ENCODE results near the gene TTYH1.
A peak's percentile ranks its signal among the peaks of the same experiment; 100 is the strongest.
"Not testable (repeated sequence)": the region's sequence is repeated elsewhere in the genome, so short reads cannot be mapped to it uniquely, and the experiment has no call there.

The TTYH1 gene

DNA sequence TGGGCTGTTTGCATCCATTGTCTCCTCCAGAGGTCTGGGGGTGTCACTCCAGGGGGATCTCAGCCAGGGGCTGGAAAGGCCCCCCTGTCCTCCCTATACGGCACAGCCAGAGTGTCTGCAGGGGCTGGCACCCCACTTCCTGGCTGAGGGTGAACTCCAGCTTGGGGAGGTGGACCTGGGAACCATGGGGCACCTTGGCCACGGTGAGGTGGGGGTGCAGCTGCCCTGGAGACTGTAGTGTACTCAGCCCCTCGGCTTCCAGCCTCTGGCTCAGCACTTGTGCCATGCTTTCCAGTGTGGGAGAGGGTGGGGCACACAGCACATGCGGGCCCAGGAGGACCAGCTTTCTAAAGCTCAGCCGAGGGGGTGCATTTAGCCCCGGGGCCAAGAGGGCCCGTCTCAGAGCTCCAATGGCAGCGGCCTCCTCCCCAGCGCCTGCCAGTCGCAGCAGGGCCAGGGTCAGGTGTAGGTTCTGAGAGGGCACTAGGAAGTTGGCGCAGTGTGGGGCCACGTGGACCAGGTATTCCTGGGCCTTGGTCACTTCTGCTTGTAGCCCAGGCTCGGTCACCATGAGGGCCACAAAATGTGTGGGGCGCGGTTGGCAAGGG, 46.9 kb downstream of the TTYH1 start:
- no peak for DNase-seq

- DNase-seq = peak; percentile 22
Observed at GRCh38 chr19:54462655-54463530, 47.6 kb downstream of the TTYH1 start.

DNA sequence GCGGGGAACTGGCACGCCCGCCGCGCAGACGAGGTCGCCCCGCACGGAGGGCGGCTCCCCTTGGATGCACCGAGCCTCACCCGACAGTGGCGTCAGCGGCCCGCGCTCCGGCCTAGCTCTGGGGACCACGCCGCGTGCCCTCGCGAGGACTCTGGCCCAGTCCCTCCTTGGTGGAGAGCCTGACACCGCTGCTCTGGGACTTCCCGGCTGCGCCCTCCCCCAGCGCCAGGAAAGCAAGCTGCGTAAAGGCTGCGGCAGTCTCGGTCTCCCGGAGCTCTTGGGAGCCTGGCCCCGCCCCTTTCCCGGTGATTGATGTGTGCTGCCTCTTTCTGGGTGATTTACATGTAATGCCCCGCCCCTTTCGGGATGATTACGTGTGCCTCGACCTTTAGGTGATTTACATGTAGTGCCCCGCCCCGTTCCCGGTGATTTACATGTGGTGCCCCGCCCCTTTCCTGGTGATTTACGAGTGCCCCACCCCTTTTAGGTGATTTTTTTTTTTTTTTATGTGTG, 48.3 kb downstream of the TTYH1 start, which contains the start of gene LENG9:
Gene LENG9, minus strand, starts transcription at position 248 of the 513 bp plus-strand sequence. CDS start 252 bp downstream, outside the sequence.
- DNase-seq = peak; percentile 95

DNA sequence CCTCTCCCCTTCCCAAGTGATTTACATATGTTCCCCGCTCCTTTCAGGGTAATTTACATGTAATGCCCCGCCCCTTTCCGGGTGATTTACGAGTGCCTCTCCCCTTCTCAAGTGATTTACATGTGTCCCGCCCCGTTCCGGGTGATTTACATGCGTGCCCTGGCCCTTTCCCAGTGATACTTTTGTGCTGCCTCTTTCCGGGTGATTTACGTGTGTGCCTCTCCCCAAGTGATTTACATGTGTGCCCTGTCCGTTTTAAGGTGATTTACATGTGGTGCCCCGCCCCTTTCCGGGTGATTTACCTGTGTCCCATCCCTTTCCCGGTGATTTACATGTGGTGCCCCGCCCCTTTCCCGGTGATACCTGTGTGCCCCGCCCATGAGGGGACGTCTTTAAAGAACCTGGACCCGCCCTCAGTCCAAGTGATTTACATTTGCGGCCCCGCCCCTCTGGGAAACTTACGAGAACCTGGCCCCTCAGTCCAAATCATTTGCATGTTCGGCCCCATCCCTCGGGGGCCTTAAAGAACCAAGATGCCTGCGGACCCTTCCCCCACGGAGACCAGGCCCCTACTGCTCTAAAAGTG, 48.9 kb downstream of the TTYH1 start:
- DNase-seq = peak; percentile 94

DNA sequence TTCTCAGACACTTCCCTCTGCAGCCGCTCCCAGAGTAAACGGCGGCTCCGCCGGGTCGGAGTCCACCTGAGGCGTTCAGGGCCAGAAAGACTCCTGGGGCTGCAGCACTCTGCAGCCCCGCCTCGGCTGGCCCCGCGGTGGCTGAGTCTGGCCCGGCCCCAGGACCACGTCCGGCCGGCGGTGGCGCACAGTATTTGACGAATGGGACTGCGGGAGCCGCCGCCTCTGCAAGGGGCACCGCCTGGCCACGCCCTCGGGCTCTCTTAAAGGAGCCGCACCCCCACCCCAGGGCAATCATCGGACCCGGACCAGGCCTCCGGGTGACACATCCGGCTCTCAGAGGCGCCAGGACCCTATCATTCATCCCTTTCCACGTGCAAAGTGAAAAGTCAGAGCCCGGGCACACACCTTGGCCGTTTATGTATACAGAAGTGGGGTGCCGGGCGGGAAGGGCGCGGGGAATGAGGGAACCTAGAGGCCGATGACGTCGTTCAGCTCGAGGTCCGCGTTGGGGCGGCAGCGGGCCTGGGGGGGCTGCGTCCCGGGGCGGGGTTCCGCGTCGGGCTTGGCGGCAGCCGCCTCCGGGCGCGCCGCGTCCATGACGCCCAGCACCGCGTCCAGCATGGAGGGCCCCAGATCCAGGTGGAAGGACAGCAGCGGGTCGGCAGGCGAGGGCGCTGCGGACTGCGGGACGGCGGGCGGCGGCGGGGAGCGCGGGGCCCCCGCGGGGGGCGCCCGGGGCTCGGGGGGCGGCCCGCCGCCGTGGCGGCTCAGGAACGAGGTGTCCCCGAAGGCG, 49.6 kb downstream of the TTYH1 start:
- peak; percentile 76 for DNase-seq

GRCh38 chr19:54465426-54466109, 50.3 kb downstream of the TTYH1 start:
- no peak for DNase-seq

- DNase-seq = not testable (repeated sequence)
Observed at GRCh38 chr19:54466110-54466480, 50.8 kb downstream of the TTYH1 start.

DNA sequence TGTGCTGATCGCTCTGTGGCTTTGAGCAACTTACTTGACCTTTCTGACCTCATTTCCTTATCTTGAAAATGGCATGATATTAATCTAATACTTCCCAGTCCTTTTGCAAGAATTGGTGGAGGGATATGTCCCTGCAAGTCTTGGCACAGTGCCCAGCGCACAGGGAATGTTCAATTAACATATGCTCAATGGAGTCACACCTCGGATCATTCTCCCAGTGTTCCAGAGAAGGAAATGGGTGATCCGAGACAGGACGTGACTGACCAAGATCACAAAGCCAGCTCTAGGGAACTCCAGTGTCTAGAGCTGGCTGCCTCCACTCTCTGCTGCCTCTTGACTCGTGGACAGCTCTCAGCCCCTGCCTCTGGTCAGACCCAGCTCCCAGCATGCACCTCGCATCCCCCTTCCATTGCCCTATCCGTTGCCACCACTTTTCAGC, 54.3 kb downstream of the TTYH1 start:
- DNase-seq = no peak

- DNase-seq = no peak
Observed at GRCh38 chr19:54470276-54470887, 55.1 kb downstream of the TTYH1 start.

DNA sequence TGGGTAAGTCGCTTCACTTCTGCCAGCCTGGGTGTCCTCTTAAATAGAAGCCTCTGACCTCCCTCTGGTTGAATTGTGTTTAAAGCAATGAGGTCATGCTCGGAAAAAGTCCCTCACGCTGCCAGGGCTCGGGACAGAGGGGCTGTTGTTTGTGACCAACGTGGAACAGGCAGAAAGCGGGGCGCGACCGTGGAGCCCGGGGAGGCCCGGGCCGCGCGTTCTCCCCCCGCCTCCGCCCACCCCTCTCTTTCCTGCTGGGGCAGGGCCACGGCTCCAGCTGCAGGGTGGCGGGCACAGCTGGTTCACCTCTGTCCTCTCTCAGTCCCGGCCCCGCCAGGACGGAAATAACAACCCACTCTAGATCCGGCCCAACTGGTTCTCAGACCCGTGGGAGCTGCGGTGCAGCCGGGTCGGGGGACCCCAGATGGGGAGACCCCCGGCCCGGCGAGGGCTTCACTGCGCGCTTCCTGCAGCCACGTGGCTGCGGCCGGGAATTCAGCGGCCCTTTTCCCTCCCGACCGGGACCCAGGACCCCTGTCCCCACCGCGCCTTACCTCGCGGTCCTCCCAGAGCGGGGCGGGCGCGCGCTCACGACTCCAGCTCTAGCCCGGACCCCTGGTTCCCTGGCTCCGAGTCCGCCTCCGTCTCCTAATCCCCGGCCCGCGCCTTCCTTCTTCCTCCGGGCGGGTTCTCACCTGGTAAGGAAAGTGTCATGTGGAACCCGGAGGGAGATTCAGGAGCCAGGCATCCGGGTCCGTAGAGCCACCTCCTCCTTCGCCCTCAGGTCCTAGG, 55.9 kb downstream of the TTYH1 start:
- no peak for DNase-seq

GRCh38 chr19:54473071-54473891, 58.0 kb downstream of the TTYH1 start, which contains the start of gene CDC42EP5:
Gene CDC42EP5, minus strand, starts transcription at chr19:54473296. Its CDS starts 7,749 bp downstream, at chr19:54465547.
- DNase-seq = no peak

- no peak for DNase-seq
Observed at GRCh38 chr19:54473892-54474372, 58.7 kb downstream of the TTYH1 start.

DNA sequence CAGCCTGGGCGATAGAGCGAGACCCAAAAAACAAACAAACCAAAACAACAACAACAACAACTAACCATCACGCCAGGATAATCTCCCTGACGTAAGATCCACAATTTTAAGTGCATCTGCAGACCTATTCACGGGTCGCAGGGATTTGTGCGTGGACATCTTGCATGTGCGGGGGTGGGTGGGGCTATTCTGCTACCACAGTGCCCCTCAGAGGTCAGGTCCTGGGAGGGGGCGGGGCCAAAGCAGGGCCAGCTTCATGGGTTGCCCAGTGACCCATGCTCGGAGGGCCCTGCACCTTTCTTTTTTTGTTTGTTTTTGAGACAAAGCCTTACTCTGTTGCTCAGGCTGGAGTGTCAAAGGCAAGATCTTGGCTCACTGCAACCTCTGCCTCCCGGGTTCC, 60.4 kb downstream of the TTYH1 start:
- DNase-seq = no peak

DNA sequence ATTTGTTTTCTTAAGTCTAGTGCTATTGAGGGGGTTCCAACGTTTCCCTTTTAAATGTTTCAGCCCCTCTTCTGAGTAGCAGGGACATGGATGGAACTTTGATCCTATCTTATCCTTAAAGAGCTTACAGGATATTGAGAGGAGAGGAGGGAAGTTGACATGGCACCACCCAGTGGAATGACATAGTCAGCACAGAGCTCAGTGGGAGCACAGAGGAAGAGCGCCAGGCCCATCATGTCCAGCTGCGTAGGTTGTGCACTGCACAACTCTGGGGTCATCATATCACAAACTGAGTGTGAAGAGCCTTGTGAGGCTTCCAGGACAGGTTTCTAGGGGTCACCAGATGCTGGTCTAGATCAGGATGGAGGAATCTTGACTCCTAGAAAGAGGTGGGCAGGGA, 62.4 kb downstream of the TTYH1 start:
- no peak for DNase-seq

DNA sequence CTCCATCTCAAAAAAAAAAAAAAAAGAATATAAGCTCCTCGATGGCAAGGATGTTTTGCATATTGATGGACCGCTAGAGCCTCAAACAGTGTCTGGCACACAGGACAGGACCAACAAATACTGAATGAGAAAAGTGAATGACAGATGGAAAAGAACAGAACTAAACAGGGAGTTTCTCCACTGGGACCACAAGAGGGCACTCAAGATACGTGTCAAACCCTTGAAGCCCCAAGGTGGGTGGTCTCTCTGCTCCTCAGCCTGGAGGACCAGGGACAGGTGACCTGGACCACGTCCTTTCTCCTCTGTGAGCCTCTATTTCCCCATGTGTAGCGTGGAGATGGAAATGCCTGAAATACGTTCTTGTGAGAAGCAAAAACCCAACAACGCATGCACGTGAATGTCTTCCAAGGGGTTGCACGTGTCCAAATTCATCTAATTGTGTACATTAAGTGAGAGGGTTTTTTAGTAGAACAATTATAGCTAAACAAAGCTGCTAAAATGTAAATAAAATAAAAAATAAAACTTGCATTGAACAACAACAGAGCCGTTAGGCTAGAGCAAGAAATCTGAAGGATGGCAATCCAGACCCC, 63.5 kb downstream of the TTYH1 start:
- DNase-seq = peak; percentile 23

GRCh38 chr19:54480051-54480450, 64.8 kb downstream of the TTYH1 start:
- no peak for DNase-seq

DNA sequence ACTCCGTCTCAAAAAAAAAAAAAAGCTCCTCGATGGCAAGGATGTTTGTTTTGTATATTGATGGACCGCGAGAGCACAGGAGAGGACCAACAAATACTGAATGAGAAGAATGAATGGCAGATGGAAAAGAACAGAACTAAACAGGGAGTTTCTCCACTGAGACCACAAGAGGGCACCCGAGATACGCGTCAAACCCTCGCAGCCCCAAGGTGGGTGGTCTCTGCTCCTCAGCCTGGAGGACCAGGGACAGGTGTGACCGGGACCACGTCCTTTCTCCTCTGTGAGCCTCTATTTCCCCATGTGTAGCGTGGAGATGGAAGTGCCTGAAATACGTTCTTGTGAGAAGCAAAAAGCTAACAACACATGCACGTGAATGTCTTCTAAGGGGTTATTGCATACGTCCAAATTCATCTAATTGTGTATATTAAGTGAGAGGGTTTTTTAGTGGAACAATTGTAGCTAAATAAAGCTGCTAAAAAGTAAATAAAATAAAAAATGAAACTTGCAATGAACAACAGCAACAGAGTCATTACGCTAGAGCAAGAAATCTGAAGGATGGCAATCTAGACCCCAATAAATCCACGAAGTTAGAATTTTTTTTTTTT, 66.2 kb downstream of the TTYH1 start:
- DNase-seq = no peak

- no peak for DNase-seq
Observed at GRCh38 chr19:54482889-54483288, 67.6 kb downstream of the TTYH1 start.

- no peak for DNase-seq
Observed at GRCh38 chr19:54484451-54484850, 69.2 kb downstream of the TTYH1 start.

All from SHP77 treated with DMSO at 0.1 percent for 48 hours (cell line).